ENCODE data around the gene USP25.
"Not testable (repeated sequence)": the region's sequence is repeated elsewhere in the genome, so short reads cannot be mapped to it uniquely, and the experiment has no call there.

- not testable (repeated sequence) for TF ChIP-seq POLR2A, CTCF, POLR2AphosphoS5 (IDR thresholded peaks at IDR 0.05)
Measured at GRCh38 chr21:15738779-15739178, 9.0 kb downstream of the USP25 start.

Measured in breast epithelium (tissue), 3 donors.